ENCODE measurements around the gene CACNA1G.

DNA sequence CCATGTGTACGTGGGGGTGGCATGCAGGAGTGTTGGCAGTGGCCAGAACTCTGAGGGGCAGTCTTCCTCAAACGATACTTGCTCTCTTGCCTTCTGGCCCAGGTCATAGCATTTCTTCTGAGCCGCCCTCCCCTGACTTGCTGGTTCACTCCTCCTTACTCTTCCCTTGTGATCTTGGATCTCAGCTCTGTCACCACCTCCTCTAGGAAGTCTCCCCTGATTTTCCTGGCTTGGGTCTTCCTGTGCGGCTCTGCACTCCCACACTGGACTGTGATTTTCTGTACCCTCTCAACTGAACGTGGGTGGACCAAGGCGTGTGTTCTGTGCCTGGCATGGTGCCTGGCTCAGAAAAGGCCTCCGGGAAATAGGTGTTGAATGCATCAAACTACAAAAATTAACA, 25.1 kb upstream of the CACNA1G start:
- TF ChIP-seq CTCF (IDR thresholded peaks at IDR 0.05), result no peak
- no peak for TF ChIP-seq POLR2A (IDR thresholded peaks at IDR 0.05)
- TF ChIP-seq EP300 (IDR thresholded peaks at IDR 0.05), result no peak
